Erythroblast (primary cell): ENCODE results near the gene ANO1.

Experiments
- GATA1 ChIP-seq: IDR thresholded peaks from 2 replicates; pipeline ENCODE4 v1.6.1; 2011; ENCODE audit warnings: low read depth, mild to moderate bottlenecking, control low read depth, low read length, moderate library complexity
- POLR2A ChIP-seq: IDR thresholded peaks from 2 replicates; pipeline ENCODE4 v1.6.1; 2011; ENCODE audit warnings: mild to moderate bottlenecking, low read length

DNA sequence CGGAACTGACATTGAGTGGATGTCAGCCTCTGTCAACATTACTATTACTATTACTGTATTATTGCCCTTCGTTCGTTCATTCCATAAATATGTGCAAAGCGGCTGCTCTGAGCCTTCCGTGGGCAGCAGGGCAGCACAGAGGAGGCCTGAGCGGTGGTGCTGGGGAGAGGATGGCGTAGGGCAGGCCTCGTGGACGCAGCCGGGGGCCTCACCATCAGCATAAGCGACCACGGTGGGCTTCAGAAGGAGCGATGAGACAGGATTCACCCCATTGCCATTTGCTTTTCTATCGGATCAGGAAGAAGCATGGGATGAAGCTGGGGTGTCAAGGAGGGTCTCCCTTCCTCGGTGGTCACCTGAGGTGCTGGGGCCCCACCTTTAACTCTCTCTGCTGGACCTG is 22.7 kb downstream of the ANO1 start:
- TF ChIP-seq POLR2A (no peak), GATA1 (no peak)
